Neural cell (in vitro differentiated cells): Measurements from ENCODE around the gene SLCO4A1. TPM values are rescaled to one million over a fixed set of nuclear protein-coding genes. Genes with fewer than 3 reads are reported as not detected.

ENCODE experiments used
- H2AFZ ChIP-seq: fragments of 200-600, 300-800 bp; sonication (generic), shearing (Covaris generic); 2 replicates; pipeline ENCODE4 v1.6.0; 2014; ENCODE audit warnings: low read depth, mild to moderate bottlenecking, antibody characterized with exemption, low read length, moderate library complexity
- H3F3A ChIP-seq: fragments of 200-600 bp; shearing (Covaris generic); 2 replicates; pipeline ENCODE4 v1.6.1; 2016; ENCODE audit warnings: mild to moderate bottlenecking, moderate library complexity, mixed read lengths, antibody characterized with exemption, low read length; ENCODE audit not compliant: insufficient read depth, poor library complexity, severe bottlenecking
- H3K27ac ChIP-seq: fragments of 200-600, 300-800 bp; sonication (generic), shearing (Covaris generic); 2 replicates; pipeline ENCODE4 v1.5.1; 2014; ENCODE audit warnings: mild to moderate bottlenecking, low read length, moderate library complexity
- H3K27me3 ChIP-seq: fragments of 300-800, 200-600 bp; sonication (generic), shearing (Covaris generic); 2 replicates; pipeline ENCODE4 v1.6.0; 2014; ENCODE audit warnings: mild to moderate bottlenecking, low read depth, low read length, moderate library complexity; ENCODE audit not compliant: insufficient read depth
- H3K36me3 ChIP-seq: fragments of 300-800, 200-600 bp; sonication (generic), shearing (Covaris generic); 2 replicates; pipeline ENCODE4 v1.5.1; 2014; ENCODE audit warnings: mild to moderate bottlenecking, antibody characterized with exemption, low read length, moderate library complexity; ENCODE audit not compliant: insufficient read depth
- H3K4me2 ChIP-seq: fragments of 300-800, 200-600 bp; sonication (generic), shearing (Covaris generic); 2 replicates; pipeline ENCODE4 v1.6.0; 2014; ENCODE audit warnings: mild to moderate bottlenecking, low read length
- H3K4me3 ChIP-seq: fragments of 300-800, 200-600 bp; sonication (generic), shearing (Covaris generic); 2 replicates; pipeline ENCODE4 v1.5.1; 2014; ENCODE audit warnings: mild to moderate bottlenecking, low read length, moderate library complexity
- H3K79me2 ChIP-seq: fragments of 200-600 bp; shearing (Covaris generic); replicated peaks from 2 replicates; pipeline ENCODE4 v1.6.0; 2014; ENCODE audit warnings: mild to moderate bottlenecking, low read length, moderate library complexity; ENCODE audit not compliant: insufficient read depth
- H3K9ac ChIP-seq: fragments of 300-800, 200-600 bp; sonication (generic), shearing (Covaris generic); 2 replicates; pipeline ENCODE4 v1.6.1; 2016; ENCODE audit warnings: mild to moderate bottlenecking, low read length, mixed read lengths
- H3K9me2 ChIP-seq: fragments of 200-600 bp; shearing (Covaris generic); 2 replicates; pipeline ENCODE4 v1.6.1; 2016; ENCODE audit warnings: mild to moderate bottlenecking, low read length, mixed read lengths; ENCODE audit not compliant: insufficient read depth
- H3K9me3 ChIP-seq: fragments of 200-600, 300-800 bp; sonication (generic), shearing (Covaris generic); 2 replicates; pipeline ENCODE4 v1.6.1; 2016; ENCODE audit warnings: mild to moderate bottlenecking, mixed run types, low read length, moderate library complexity, mixed read lengths
- H4K20me1 ChIP-seq: fragments of 200-600 bp; shearing (Covaris generic); 2 replicates; pipeline ENCODE4 v1.6.1; 2016; ENCODE audit warnings: mild to moderate bottlenecking, mixed run types; ENCODE audit not compliant: insufficient read depth
- CTCF ChIP-seq: fragments of 450-650 bp; IDR thresholded peaks from 2 replicates; pipeline ENCODE4 v1.5.1; 2014; ENCODE audit warnings: antibody characterized with exemption, mild to moderate bottlenecking, moderate library complexity; ENCODE audit not compliant: poor library complexity, severe bottlenecking
- EP300 ChIP-seq: fragments of 450-650 bp; conservative IDR thresholded peaks from 2 replicates; pipeline ENCODE4 v1.6.1; 2014; ENCODE audit warnings: antibody characterized with exemption, mild to moderate bottlenecking, moderate library complexity; ENCODE audit not compliant: poor library complexity, severe bottlenecking
- EZH2 ChIP-seq: fragments of 200-600, 300-800 bp; shearing (Covaris generic), sonication (generic); IDR thresholded peaks from 2 replicates; pipeline ENCODE4 v1.6.1; 2014; ENCODE audit warnings: antibody characterized with exemption, low read length, borderline replicate concordance, mild to moderate bottlenecking; ENCODE audit not compliant: insufficient read depth, poor library complexity, severe bottlenecking
- MXI1 ChIP-seq: fragments of 450-650 bp; conservative IDR thresholded peaks from 2 replicates; pipeline ENCODE4 v1.6.1; 2014; ENCODE audit warnings: antibody characterized with exemption, mild to moderate bottlenecking; ENCODE audit not compliant: poor library complexity, severe bottlenecking
- POLR2AphosphoS5 ChIP-seq: IDR thresholded peaks from 2 replicates; pipeline ENCODE4 v1.6.1; 2012
- RAD21 ChIP-seq: fragments of 450-650 bp; conservative IDR thresholded peaks from 2 replicates; pipeline ENCODE4 v1.6.1; 2014; ENCODE audit warnings: antibody characterized with exemption, mild to moderate bottlenecking, moderate library complexity
- REST ChIP-seq: IDR thresholded peaks from 2 replicates; pipeline ENCODE4 v1.6.1; 2012; ENCODE audit warnings: borderline replicate concordance
- SMC3 ChIP-seq: fragments of 450-650 bp; conservative IDR thresholded peaks from 2 replicates; pipeline ENCODE4 v1.6.1; 2014; ENCODE audit warnings: antibody characterized with exemption, mild to moderate bottlenecking, moderate library complexity; ENCODE audit not compliant: poor library complexity
- TAF1 ChIP-seq: IDR thresholded peaks from 2 replicates; pipeline ENCODE4 v1.6.1; 2012; ENCODE audit warnings: low read depth
- polyA plus RNA-seq: library from polyadenylated mRNA; depleted of rRNA; stranded (reverse); fragments of >200 nt; gene quantifications from 2 replicates; pipeline ENCODE4 v1.2.3, GENCODE V29; 2014

Gene SLCO4A1
- polyA plus RNA-seq, 1 donor from 2014 or later = 3.5 TPM

GRCh38 chr20:62686869-62687830 is 44.8 kb downstream of the SLCO4A1 start:
- Histone ChIP-seq H3K36me3 (no peaks in the 10 kb centered on the region), H3K4me2 (no peak overlapping the region), H3K27me3 (no peaks in the 10 kb centered on the region), H3K27ac (no peak overlapping the region), H3K79me2 (no peaks in the 10 kb centered on the region), H3K9me2 (no peaks in the 10 kb centered on the region), H3K9me3 (no peaks in the 10 kb centered on the region), H3F3A (peaks cover 7% of the 10 kb centered on the region), H3K4me3 (no peak overlapping the region), H3K9ac (no peak overlapping the region), H2AFZ (no peak overlapping the region), H4K20me1 (no peaks in the 10 kb centered on the region)
- TF ChIP-seq TAF1 = no peak
- no peak for TF ChIP-seq SMC3
- no peak for TF ChIP-seq POLR2AphosphoS5

GRCh38 chr20:62688083-62688482 is 45.8 kb downstream of the SLCO4A1 start:
- no peaks in the 10 kb centered on the region for H3K79me2 ChIP-seq
- no peaks in the 10 kb centered on the region for H3K9me3 ChIP-seq
- no peaks in the 10 kb centered on the region for H3K27me3 ChIP-seq
- H3K9ac ChIP-seq = no peak overlapping the region
- no peak overlapping the region for H3K4me3 ChIP-seq
- TF ChIP-seq EZH2 = no peak
- TF ChIP-seq REST = no peak
- no peak for TF ChIP-seq SMC3
- H3K4me2 ChIP-seq = no peak overlapping the region
- H3K36me3 ChIP-seq = no peaks in the 10 kb centered on the region
- H3F3A ChIP-seq = peaks cover 7% of the 10 kb centered on the region
- no peaks in the 10 kb centered on the region for H3K9me2 ChIP-seq
- H4K20me1 ChIP-seq = no peaks in the 10 kb centered on the region
- no peak overlapping the region for H3K27ac ChIP-seq
- H2AFZ ChIP-seq = no peak overlapping the region

GRCh38 chr20:62688855-62689460 is 46.7 kb downstream of the SLCO4A1 start:
- Histone ChIP-seq H4K20me1 (no peaks in the 10 kb centered on the region), H2AFZ (no peak overlapping the region), H3K79me2 (no peaks in the 10 kb centered on the region), H3K4me3 (no peak overlapping the region), H3K27me3 (no peaks in the 10 kb centered on the region), H3K4me2 (no peak overlapping the region), H3K27ac (no peak overlapping the region), H3F3A (peaks cover 7% of the 10 kb centered on the region), H3K9me3 (no peaks in the 10 kb centered on the region), H3K36me3 (no peaks in the 10 kb centered on the region), H3K9me2 (no peaks in the 10 kb centered on the region), H3K9ac (no peak overlapping the region)
- TF ChIP-seq SMC3 = no peak
- TF ChIP-seq EZH2 = no peak
- TF ChIP-seq TAF1 = no peak
- TF ChIP-seq RAD21 = no peak
- no peak for TF ChIP-seq CTCF
- no peak for TF ChIP-seq EP300
- TF ChIP-seq REST = no peak
- TF ChIP-seq MXI1 = no peak
- no peak for TF ChIP-seq POLR2AphosphoS5
